Gastroesophageal sphincter (tissue), 4 donors: ENCODE data around the gene ELP2. TPM values are rescaled to one million over a fixed set of nuclear protein-coding genes. Genes with fewer than 3 reads are reported as not detected.

Source experiments
- ATAC-seq: fragments of 150-250 bp; one replicate; pipeline ENCODE4 v1.9.1; 2016; ENCODE audit warnings: mild to moderate bottlenecking, moderate library complexity
- H3K27ac ChIP-seq, 4 donors: fragments of 200-600 bp; sonication (generic) in 3 of 4; 1 replicate in 3 of 4; 2 replicates in 1 of 4; pipeline ENCODE4 v1.5.1; 2016 to 2019
- H3K27me3 ChIP-seq: fragments of 200-600 bp; sonication (generic); one replicate; pipeline ENCODE4 v1.5.1; 2019
- H3K36me3 ChIP-seq, 2 donors: fragments of 200-600 bp; sonication (generic); one replicate each; pipeline ENCODE4 v1.5.1; 2019; ENCODE audit warnings: control low read depth in 1 of 2
- H3K4me1 ChIP-seq, 3 donors: fragments of 200-600 bp; sonication (generic); 1 replicate in 2 of 3; 2 replicates in 1 of 3; pipeline ENCODE4 v1.5.1; 2016 to 2019; ENCODE audit warnings: control low read depth in 2 of 3
- H3K4me3 ChIP-seq, 2 donors: fragments of 200-600 bp; sonication (generic); one replicate each; pipeline ENCODE4 v1.5.1; 2019; ENCODE audit warnings: mild to moderate bottlenecking in 1 of 2, moderate library complexity in 1 of 2
- H3K9me3 ChIP-seq, 3 donors: fragments of 200-600 bp; sonication (generic); one replicate each; pipeline ENCODE4 v1.5.1; 2017 to 2019; ENCODE audit warnings: control low read depth in 2 of 3
- CTCF ChIP-seq, 4 experiments: fragments of 200-600 bp in 2 of 4; fragments of 450-650 bp in 2 of 4; sonication (generic) in 1 of 4; IDR thresholded peaks; one replicate each; pipeline ENCODE4 v1.5.1; 2017 to 2019; ENCODE audit warnings: antibody characterized with exemption in 4 of 4, mild to moderate bottlenecking in 2 of 4, moderate library complexity in 2 of 4
- EP300 ChIP-seq: sonication (generic); formaldehyde crosslinking; IDR thresholded peaks from one replicate; pipeline ENCODE4 v1.6.1; 2017; ENCODE audit warnings: antibody characterized with exemption, mild to moderate bottlenecking
- POLR2A ChIP-seq, 2 donors: fragments of 450-650 bp; IDR thresholded peaks; one replicate each; pipeline ENCODE4 v1.6.1; 2017; ENCODE audit warnings: antibody characterized with exemption in 2 of 2, mild to moderate bottlenecking in 2 of 2, moderate library complexity in 1 of 2
- POLR2AphosphoS5 ChIP-seq: sonication (generic); formaldehyde crosslinking; IDR thresholded peaks from one replicate; pipeline ENCODE4 v1.6.1; 2017; ENCODE audit warnings: antibody characterized with exemption
- WGBS, 2 donors: methylation state at CpG; one replicate each; pipeline ENCODE4 v1.1.5; 2018; ENCODE audit warnings: low coverage in 1 of 2; 5-methylcytosine and 5-hydroxymethylcytosine counted together
- total RNA-seq, 4 donors: library from RNA; depleted of rRNA; stranded (reverse); fragments of >200 nt; gene quantifications; one replicate each; pipeline ENCODE4 v1.1.0, GENCODE V29; 2016

ELP2 gene
- total RNA-seq, 4 donors from 2014 or later: 35.6 to 74.1 (median 65.1) TPM

DNA sequence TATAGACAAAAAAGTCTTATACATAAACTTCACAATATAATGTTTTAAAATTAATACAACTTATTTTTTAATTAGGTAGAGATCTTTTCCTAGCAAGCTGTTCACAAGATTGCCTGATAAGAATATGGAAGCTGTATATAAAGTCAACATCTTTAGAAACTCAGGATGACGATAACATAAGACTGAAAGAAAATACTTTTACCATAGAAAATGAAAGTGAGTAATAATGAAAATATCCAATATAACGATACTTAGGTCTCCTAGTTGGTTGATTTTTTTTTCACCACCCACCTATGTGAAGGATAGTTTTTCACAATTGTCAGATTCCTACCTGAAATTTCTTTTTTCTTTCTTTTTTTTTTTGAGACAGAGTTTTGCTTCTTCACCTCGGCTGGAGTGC is 13.1 kb downstream of the ELP2 start:
- Histone ChIP-seq H3K36me3 (peaks cover 5 to 100% of the 10 kb centered on the region in 2 donors), H3K9me3 (no peaks in the 10 kb centered on the region)

DNA sequence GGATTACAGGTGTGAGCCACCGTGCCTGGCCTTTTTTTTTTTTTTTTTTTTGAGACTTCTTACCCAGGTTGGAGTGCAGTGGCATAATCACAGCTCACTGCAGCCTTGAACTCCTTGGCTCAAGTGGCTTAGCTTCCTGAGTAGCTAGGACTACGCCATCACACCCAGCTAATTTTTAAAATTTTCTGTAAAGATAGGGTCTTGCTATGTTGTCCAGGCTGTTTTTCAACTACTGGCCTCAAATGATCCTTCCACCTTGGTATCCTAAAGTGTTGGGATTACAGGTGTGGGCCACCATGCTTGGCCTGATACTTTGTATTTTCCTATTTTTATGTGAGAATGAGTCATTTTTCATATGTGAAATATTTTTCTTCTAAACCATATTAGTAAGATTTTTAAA is 13.7 kb downstream of the ELP2 start:
- H3K27ac ChIP-seq: no peak overlapping the region
- no peak for ATAC-seq
- TF ChIP-seq CTCF (IDR thresholded peaks at IDR 0.05): no peak
- no peak for TF ChIP-seq EP300
- TF ChIP-seq POLR2AphosphoS5: no peak
- no peak for TF ChIP-seq POLR2A (IDR thresholded peaks at IDR 0.05)
- no peak overlapping the region for H3K4me3 ChIP-seq
- H3K36me3 ChIP-seq: peaks cover 5 to 100% of the 10 kb centered on the region in 2 donors
- no peaks in the 10 kb centered on the region for H3K4me1 ChIP-seq
- no peaks in the 10 kb centered on the region for H3K9me3 ChIP-seq
- WGBS, 2 donors: 95 to 100% methylated on average over 1 to 2 of the region's 2 CpGs
- H3K27me3 ChIP-seq: no peaks in the 10 kb centered on the region

More for the DNA sequence above, 13.1 kb downstream of the ELP2 start:
- H3K27ac ChIP-seq: no peak overlapping the region
- ATAC-seq: no peak
- WGBS, 2 donors: 86 to 91% methylated on average over 3 of the region's 3 CpGs
- H3K4me1 ChIP-seq: no peaks in the 10 kb centered on the region
- H3K4me3 ChIP-seq: no peak overlapping the region
- no peaks in the 10 kb centered on the region for H3K27me3 ChIP-seq
- TF ChIP-seq EP300 (no peak), POLR2AphosphoS5 (no peak), CTCF (IDR thresholded peaks at IDR 0.05) (no peak), POLR2A (IDR thresholded peaks at IDR 0.05) (no peak)

GRCh38 chr18:36149514-36150289 is 20.0 kb downstream of the ELP2 start:
- H3K4me1 ChIP-seq: no peaks in the 10 kb centered on the region
- no peak overlapping the region for H3K4me3 ChIP-seq
- 84 to 95% methylated on average over 5 of the region's 5 CpGs for WGBS, 2 donors
- TF ChIP-seq EP300 (no peak), POLR2AphosphoS5 (no peak), CTCF (IDR thresholded peaks at IDR 0.05) (no peak), POLR2A (IDR thresholded peaks at IDR 0.05) (no peak)
- H3K27ac ChIP-seq: no peak overlapping the region
- ATAC-seq: no peak
- no peaks in the 10 kb centered on the region for H3K27me3 ChIP-seq
- H3K9me3 ChIP-seq: no peaks in the 10 kb centered on the region
- peaks cover 5 to 99% of the 10 kb centered on the region in 2 donors for H3K36me3 ChIP-seq

GRCh38 chr18:36152781-36153180 is 23.1 kb downstream of the ELP2 start:
- no peak for ATAC-seq
- H3K4me1 ChIP-seq: peaks cover 0 to 2% (median 0%) of the 10 kb centered on the region in 3 donors

More at GRCh38 chr18:36152781-36153180, 23.1 kb downstream of the ELP2 start:
- peaks cover 0 to 99% of the 10 kb centered on the region in 2 donors for H3K36me3 ChIP-seq
- H3K27me3 ChIP-seq: no peaks in the 10 kb centered on the region
- WGBS, 2 donors: 100% methylated on average over 1 of the region's 1 CpG
- H3K4me3 ChIP-seq: no peak overlapping the region
- TF ChIP-seq CTCF (IDR thresholded peaks at IDR 0.05) (no peak), POLR2AphosphoS5 (no peak), EP300 (no peak), POLR2A (IDR thresholded peaks at IDR 0.05) (no peak)
- no peaks in the 10 kb centered on the region for H3K9me3 ChIP-seq
- H3K27ac ChIP-seq: no peak overlapping the region
